ENCODE measurements around the gene COPS3.

The COPS3 gene

GRCh38 chr17:17242246-17242645, 38.8 kb downstream of the COPS3 start:
- no peaks in the 10 kb centered on the region for H3K9me3 ChIP-seq (ENCODE audit: control insufficient read depth, low read length)
- H3K4me3 ChIP-seq (ENCODE audit: extremely low read depth, insufficient read depth, low read length, poor library complexity, severe bottlenecking): no peak overlapping the region
- peaks cover 17% of the 10 kb centered on the region for H3K36me3 ChIP-seq (ENCODE audit: control insufficient read depth, insufficient read depth, low read length)
- 91 to 98% methylated on average over 7 of the region's 7 CpGs for WGBS, 2 experiments (ENCODE audit: insufficient coverage in 2 of 2)
- H3K4me1 ChIP-seq (ENCODE audit: control insufficient read depth, insufficient read depth, low read length, poor library complexity, severe bottlenecking): no peaks in the 10 kb centered on the region
- H3K27ac ChIP-seq (ENCODE audit: low read depth, low read length, severe bottlenecking): no peak overlapping the region

GRCh38 chr17:17241656-17242055, 39.4 kb downstream of the COPS3 start:
- no peak overlapping the region for H3K27ac ChIP-seq (ENCODE audit: low read depth, low read length, severe bottlenecking)
- no peak overlapping the region for H3K4me3 ChIP-seq (ENCODE audit: extremely low read depth, insufficient read depth, low read length, poor library complexity, severe bottlenecking)
- H3K4me1 ChIP-seq (ENCODE audit: control insufficient read depth, insufficient read depth, low read length, poor library complexity, severe bottlenecking): no peaks in the 10 kb centered on the region
- H3K36me3 ChIP-seq (ENCODE audit: control insufficient read depth, insufficient read depth, low read length): peaks cover 12% of the 10 kb centered on the region
- no peaks in the 10 kb centered on the region for H3K9me3 ChIP-seq (ENCODE audit: control insufficient read depth, low read length)
- WGBS, 2 experiments (ENCODE audit: insufficient coverage in 2 of 2): 85 to 92% methylated on average over 10 of the region's 10 CpGs

- no peaks in the 10 kb centered on the region for H3K36me3 ChIP-seq (ENCODE audit: control insufficient read depth, insufficient read depth, low read length)
- 90 to 100% methylated on average over 1 of the region's 1 CpG for WGBS, 2 experiments (ENCODE audit: insufficient coverage in 2 of 2)
- H3K27ac ChIP-seq (ENCODE audit: low read depth, low read length, severe bottlenecking): no peak overlapping the region
Measured at GRCh38 chr17:17239832-17240231, 41.2 kb downstream of the COPS3 start.

GRCh38 chr17:17237026-17237799, 43.8 kb downstream of the COPS3 start, which contains the start of gene FLCN:
Gene FLCN (minus strand): TSS chr17:17237168. CDS start chr17:17228137, 9,031 bp downstream.
- Histone ChIP-seq H3K9me3 (ENCODE audit: control insufficient read depth, low read length) (no peaks in the 10 kb centered on the region), H3K4me1 (ENCODE audit: control insufficient read depth, insufficient read depth, low read length, poor library complexity, severe bottlenecking) (no peaks in the 10 kb centered on the region), H3K27ac (ENCODE audit: low read depth, low read length, severe bottlenecking) (peak within 1 kb of the TSS; percentile 99), H3K4me3 (ENCODE audit: extremely low read depth, insufficient read depth, low read length, poor library complexity, severe bottlenecking) (peak within 1 kb of the TSS; percentile 99), H3K36me3 (ENCODE audit: control insufficient read depth, insufficient read depth, low read length) (peaks cover 7% of the 10 kb centered on the region)
- WGBS, 2 experiments (ENCODE audit: insufficient coverage in 2 of 2): 0% methylated on average over 33 to 37 of the region's 53 CpGs

More at GRCh38 chr17:17239832-17240231, 41.2 kb downstream of the COPS3 start:
- Histone ChIP-seq H3K4me1 (ENCODE audit: control insufficient read depth, insufficient read depth, low read length, poor library complexity, severe bottlenecking) (no peaks in the 10 kb centered on the region), H3K9me3 (ENCODE audit: control insufficient read depth, low read length) (no peaks in the 10 kb centered on the region), H3K4me3 (ENCODE audit: extremely low read depth, insufficient read depth, low read length, poor library complexity, severe bottlenecking) (no peak overlapping the region)

- no peaks in the 10 kb centered on the region for H3K9me3 ChIP-seq (ENCODE audit: control insufficient read depth, low read length)
- peak overlapping the region; percentile 99 for H3K27ac ChIP-seq (ENCODE audit: low read depth, low read length, severe bottlenecking)
- 1 to 5% methylated on average over 14 to 27 of the region's 31 CpGs for WGBS, 2 experiments (ENCODE audit: insufficient coverage in 2 of 2)
- no peaks in the 10 kb centered on the region for H3K4me1 ChIP-seq (ENCODE audit: control insufficient read depth, insufficient read depth, low read length, poor library complexity, severe bottlenecking)
- H3K4me3 ChIP-seq (ENCODE audit: extremely low read depth, insufficient read depth, low read length, poor library complexity, severe bottlenecking): peak overlapping the region; percentile 99
- peaks cover 13% of the 10 kb centered on the region for H3K36me3 ChIP-seq (ENCODE audit: control insufficient read depth, insufficient read depth, low read length)
Measured at GRCh38 chr17:17236295-17237025, 44.6 kb downstream of the COPS3 start.

GRCh38 chr17:17235212-17236174, 45.6 kb downstream of the COPS3 start:
- Histone ChIP-seq H3K4me1 (ENCODE audit: control insufficient read depth, insufficient read depth, low read length, poor library complexity, severe bottlenecking) (no peaks in the 10 kb centered on the region), H3K4me3 (ENCODE audit: extremely low read depth, insufficient read depth, low read length, poor library complexity, severe bottlenecking) (peak overlapping the region; percentile 99), H3K27ac (ENCODE audit: low read depth, low read length, severe bottlenecking) (no peak overlapping the region), H3K9me3 (ENCODE audit: control insufficient read depth, low read length) (no peaks in the 10 kb centered on the region), H3K36me3 (ENCODE audit: control insufficient read depth, insufficient read depth, low read length) (peaks cover 23% of the 10 kb centered on the region)
- WGBS, 2 experiments (ENCODE audit: insufficient coverage in 2 of 2): 80 to 91% methylated on average over 13 to 14 of the region's 19 CpGs

GRCh38 chr17:17232303-17232621, 48.8 kb downstream of the COPS3 start:
- Histone ChIP-seq H3K27ac (ENCODE audit: low read depth, low read length, severe bottlenecking) (no peak overlapping the region), H3K4me1 (ENCODE audit: control insufficient read depth, insufficient read depth, low read length, poor library complexity, severe bottlenecking) (no peaks in the 10 kb centered on the region), H3K9me3 (ENCODE audit: control insufficient read depth, low read length) (no peaks in the 10 kb centered on the region), H3K4me3 (ENCODE audit: extremely low read depth, insufficient read depth, low read length, poor library complexity, severe bottlenecking) (no peak overlapping the region), H3K36me3 (ENCODE audit: control insufficient read depth, insufficient read depth, low read length) (peaks cover 54% of the 10 kb centered on the region)
- 90 to 98% methylated on average over 9 of the region's 11 CpGs for WGBS, 2 experiments (ENCODE audit: insufficient coverage in 2 of 2)

- H3K4me3 ChIP-seq (ENCODE audit: extremely low read depth, insufficient read depth, low read length, poor library complexity, severe bottlenecking): no peak overlapping the region
- no peak overlapping the region for H3K27ac ChIP-seq (ENCODE audit: low read depth, low read length, severe bottlenecking)
- 90 to 95% methylated on average over 15 of the region's 16 CpGs for WGBS, 2 experiments (ENCODE audit: insufficient coverage in 2 of 2)
- H3K36me3 ChIP-seq (ENCODE audit: control insufficient read depth, insufficient read depth, low read length): peaks cover 58% of the 10 kb centered on the region
- no peaks in the 10 kb centered on the region for H3K4me1 ChIP-seq (ENCODE audit: control insufficient read depth, insufficient read depth, low read length, poor library complexity, severe bottlenecking)
- no peaks in the 10 kb centered on the region for H3K9me3 ChIP-seq (ENCODE audit: control insufficient read depth, low read length)
Measured at GRCh38 chr17:17231621-17232302, 49.3 kb downstream of the COPS3 start.

GRCh38 chr17:17229416-17230384, 51.3 kb downstream of the COPS3 start:
- 92 to 93% methylated on average over 19 to 25 of the region's 26 CpGs for WGBS, 2 experiments (ENCODE audit: insufficient coverage in 2 of 2)
- Histone ChIP-seq H3K4me3 (ENCODE audit: extremely low read depth, insufficient read depth, low read length, poor library complexity, severe bottlenecking) (no peak overlapping the region), H3K27ac (ENCODE audit: low read depth, low read length, severe bottlenecking) (no peak overlapping the region), H3K36me3 (ENCODE audit: control insufficient read depth, insufficient read depth, low read length) (peaks cover 78% of the 10 kb centered on the region), H3K4me1 (ENCODE audit: control insufficient read depth, insufficient read depth, low read length, poor library complexity, severe bottlenecking) (no peaks in the 10 kb centered on the region), H3K9me3 (ENCODE audit: control insufficient read depth, low read length) (no peaks in the 10 kb centered on the region)

Data from mesodermal cell (in vitro differentiated cells).